Measurements from ENCODE around the gene SRF.

Gene SRF

DNA sequence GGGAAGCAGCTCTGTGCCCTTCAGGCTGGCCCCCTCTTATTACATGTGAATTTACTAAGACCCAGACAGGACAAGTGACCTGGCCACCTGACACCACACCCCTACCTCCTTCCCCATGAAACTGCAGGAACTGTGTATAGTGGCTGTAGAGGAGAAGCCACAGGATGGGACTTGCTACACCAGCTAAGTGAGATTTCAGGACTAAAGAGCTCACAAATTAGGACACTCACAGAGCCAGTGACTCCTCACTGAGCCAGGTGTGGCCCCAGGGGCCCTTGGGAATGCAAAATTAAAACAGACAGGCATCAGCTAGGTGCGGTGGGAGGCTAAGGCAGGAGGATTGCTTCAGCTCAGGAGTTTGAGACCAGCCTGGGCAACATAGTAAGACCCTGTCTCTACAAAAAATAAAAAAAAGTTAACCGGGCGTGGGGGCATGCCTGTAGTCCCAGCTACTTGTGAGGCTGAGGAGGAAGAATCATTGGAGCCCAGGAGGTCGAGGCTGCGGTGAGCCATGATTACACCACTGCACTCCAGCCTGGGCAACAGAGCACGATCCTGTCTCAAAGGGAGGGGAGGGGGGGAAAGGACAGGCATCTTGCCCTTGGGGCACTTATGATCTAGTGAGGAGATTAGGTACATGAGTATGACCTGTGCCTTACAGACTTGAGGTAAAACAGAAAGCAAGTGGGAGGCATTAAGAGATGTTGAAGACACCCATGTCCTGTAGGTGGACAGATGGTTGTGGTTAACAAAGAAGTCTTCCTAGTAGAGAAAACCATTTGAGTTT lies 23.2 kb upstream of the SRF start:
- no peak for DNase-seq

- no peak for DNase-seq
Measured at GRCh38 chr6:43149265-43149664, 21.8 kb upstream of the SRF start.

DNA sequence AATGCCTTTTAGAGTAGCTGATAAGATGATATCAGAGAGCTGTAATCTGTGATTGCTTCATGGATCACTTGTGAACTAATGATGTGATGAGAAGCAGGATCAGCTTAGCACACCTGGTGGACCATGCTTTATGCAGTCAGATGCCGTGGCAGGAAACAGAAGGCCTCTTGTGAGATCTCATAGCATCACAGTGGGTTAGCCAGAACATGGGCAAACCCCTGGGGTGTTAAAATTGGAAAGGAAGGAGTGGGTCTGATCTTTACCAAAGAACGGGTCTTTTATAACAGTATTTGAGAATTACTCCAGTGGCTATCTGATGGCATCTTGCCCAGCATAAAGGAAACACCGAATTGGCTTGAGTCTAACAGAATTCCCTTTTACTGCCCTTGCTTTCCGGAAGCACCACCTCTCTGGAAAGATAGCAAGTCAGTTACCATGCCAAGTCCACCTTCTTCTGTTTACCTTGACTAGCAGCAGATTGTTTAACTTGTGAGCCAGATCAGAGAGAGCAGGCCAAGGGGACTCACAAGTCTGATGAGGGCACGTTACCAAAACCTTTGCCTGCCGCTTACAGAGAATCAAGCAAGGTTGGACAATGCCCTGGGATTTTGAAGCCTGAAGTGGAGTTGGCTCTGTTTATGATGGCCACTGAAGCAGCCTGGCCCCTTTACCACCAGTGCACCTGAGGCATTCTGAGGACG lies 20.9 kb upstream of the SRF start:
- DNase-seq = no peak

DNA sequence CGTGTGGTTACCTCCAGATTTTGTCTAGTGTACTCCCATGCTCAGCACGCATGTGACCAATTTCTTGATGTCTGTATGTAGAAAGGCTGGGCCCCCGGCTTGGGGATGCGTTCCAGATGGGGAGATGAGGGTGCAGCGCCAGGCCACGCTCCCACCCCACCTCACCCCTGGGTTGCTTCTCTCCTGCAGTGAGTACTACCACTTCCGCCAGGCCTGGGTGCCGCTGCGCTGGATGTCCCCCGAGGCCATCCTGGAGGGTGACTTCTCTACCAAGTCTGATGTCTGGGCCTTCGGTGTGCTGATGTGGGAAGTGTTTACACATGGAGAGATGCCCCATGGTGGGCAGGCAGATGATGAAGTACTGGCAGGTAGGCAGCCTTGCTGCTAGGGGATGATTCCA lies 11.5 kb upstream of the SRF start:
- DNase-seq = no peak

GRCh38 chr6:43163899-43164298 lies 7.2 kb upstream of the SRF start:
- no peak for DNase-seq

DNA sequence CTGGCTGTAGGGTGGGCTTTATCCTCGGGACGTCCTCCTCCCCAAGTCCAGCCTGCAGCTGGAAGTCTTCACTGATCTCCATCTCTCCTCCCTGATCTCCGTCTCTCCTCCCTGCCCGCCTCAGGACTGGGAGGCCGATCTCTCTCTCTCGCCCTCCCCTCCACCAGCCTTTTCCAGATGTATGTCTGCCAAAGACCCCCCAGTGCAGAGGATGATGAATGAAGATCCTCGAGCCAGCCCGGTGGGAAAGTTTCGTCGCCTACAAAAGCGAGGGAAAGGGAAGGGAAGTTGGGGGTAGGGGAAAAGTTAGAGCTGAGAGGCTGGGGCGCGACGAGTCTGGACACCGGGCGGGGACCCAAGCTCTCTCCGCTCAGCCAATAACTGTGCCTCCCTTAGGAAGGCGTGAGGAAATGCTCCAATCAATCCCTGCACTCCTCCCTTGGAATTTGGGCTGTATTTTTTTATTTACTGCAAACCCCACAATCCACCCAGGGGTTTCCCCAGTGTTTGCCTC lies 595 bp upstream of the SRF start:
- no peak for DNase-seq

GRCh38 chr6:43171707-43172103 lies 636 bp downstream of the SRF start:
- DNase-seq = no peak

DNA sequence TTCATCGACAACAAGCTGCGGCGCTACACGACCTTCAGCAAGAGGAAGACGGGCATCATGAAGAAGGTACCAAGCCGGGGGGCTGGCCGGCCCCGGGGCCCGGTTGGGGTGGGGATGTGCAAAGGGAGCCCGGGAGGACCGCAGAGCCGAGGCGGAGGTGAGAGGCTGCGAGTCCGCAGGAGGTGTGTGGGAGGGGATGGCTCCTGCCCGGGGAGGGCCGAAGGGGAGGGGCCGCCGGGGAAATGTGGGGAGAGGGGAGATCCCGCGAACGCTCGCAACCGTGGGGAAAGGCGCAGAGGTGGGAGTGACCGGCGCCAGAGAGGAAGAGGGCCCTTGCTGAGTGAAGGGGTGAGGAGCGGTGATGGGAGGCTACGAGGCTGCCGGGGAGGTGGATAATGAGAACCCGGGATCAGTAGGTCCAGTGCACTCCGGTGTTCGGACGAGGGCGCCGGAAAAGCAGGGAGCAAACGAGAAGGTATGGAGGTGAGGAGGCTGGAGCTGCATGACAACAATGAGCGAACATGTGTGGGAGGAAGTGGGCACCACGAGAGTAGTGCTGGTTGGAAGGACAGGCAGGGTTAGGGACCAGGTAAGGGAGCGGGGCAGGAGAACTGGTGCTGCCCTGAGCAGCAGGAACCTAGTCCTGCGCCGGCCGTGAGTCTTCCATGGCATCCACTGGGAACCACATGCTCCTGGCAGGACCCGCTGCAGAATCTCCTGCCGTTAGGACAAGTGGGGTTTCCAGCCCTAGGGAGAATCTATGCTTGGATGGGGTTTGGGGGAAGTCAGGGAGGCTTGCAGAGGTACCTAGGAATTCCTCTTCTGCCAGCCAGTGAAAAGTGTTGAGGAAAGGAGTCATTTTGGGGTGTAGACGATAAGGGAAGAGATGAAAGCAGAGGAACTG lies 1.3 kb downstream of the SRF start:
- peak; percentile 81 for DNase-seq

GRCh38 chr6:43173591-43174262 lies 2.7 kb downstream of the SRF start:
- no peak for DNase-seq

DNA sequence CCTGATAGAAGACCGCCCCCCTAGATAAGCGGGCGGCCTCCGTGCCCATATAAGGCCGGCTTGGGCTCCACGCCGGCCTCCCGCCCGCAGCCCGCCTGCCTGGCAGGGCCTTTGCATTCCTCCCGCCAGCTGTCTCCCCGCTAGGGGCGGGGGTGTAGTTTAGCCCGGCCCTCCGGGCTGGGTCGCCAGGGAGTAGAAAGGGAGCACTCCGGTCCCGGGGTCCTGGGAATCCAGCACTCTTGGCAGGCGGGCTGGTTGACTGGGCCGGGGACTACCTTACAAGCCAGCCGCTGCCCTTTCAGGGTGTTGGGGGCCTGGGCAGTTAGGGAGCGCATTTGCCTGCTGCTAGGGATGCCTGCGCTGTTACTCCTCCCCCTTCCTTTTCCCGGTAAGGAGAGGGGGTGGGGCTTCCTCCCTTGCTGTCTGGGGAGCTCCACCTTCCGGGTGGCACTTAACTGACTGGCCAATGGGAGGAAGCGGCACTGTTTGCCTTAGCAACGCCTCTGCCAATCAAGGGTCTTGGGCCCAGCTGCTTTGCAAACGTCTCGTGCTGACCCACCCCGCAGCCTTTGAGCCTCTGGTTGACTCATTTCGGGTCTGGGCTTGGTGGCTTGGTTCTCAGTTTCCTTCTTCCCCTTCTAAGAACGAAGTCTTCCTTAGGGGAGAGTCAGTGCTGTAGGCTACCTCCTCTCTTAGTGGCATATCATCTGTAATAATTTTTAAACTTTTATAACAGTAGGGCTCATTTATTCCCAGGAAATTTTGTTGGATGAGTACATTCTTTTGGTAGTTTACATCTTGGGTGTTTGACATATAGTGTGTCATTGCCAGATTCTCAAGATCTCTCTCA lies 3.4 kb downstream of the SRF start:
- peak; percentile 95 for DNase-seq

DNA sequence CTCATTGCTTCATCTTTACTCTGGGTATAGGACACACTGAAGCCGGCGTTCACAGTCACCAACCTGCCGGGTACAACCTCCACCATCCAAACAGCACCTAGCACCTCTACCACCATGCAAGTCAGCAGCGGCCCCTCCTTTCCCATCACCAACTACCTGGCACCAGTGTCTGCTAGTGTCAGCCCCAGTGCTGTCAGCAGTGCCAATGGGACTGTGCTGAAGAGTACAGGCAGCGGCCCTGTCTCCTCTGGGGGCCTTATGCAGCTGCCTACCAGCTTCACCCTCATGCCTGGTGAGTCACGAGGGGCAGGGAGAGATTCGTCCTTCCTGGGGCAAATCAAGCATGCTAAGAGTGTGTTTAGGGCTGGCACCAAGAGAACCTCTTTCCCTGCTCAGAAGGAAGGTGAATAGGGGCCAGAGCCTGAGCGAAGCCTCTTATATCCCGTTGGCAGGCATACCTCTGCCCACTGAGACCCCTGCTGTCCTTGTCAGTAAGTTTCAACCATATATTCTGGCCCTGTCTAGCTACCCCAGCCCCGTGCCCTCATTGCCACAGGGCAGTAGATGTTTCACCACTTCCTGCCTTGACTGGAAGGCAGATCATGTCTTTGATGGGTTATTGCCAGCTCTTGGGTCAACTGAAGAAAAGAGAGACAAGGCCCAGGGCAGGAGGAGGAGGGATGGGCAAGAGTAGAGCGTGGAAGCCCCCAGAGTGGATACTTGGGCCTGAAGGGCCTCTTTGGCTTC lies 4.8 kb downstream of the SRF start:
- no peak for DNase-seq

GRCh38 chr6:43176423-43176786 lies 5.3 kb downstream of the SRF start:
- no peak for DNase-seq

GRCh38 chr6:43178150-43178549 lies 7.1 kb downstream of the SRF start:
- no peak for DNase-seq

DNA sequence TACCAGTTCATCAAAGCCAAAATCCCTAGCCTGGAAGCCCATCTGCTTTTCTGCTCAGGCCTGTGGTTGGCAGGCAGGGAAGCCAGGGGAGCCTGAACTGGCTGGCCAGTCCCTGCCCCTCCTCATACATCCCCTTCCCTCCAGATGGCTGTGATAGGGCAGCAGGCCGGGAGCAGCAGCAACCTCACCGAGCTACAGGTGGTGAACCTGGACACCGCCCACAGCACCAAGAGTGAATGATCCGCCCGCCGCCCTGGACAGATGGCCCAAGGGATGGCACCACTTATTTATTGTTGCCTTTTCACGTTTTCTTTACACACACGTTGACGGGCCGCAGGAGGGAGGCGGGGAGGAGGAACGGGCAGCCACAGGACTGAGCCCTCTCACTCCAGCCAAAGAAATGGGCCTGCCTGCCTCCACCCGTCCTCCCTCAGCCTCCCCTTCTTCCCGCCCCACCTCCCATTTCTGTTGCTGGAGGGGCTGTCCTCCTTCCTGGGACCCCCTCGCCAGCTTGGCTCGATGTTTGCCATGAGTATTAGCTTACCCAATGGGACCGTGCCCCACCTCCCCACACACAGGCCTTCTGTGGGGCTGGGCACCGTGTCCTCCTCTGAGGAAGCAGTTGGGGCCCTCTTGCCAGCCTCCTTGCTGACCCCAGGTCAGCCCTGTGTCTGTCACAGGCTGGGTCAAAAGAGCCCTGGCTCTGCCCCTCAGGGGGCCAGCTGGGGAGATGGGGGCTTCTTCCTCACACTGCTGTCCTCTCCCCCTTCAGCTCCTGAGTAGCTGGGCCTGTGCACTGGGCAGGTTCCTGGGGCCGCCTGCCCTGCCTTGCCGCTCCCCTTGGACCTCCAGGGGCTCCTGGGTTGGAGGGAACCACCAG lies 8.1 kb downstream of the SRF start:
- no peak for DNase-seq

GRCh38 chr6:43180058-43180457 lies 9.0 kb downstream of the SRF start:
- no peak for DNase-seq

- DNase-seq = no peak
Measured at GRCh38 chr6:43180985-43181384, 9.9 kb downstream of the SRF start.

- peak; percentile 65 for DNase-seq
Measured at GRCh38 chr6:43181621-43181941, 10.5 kb downstream of the SRF start.

- DNase-seq = peak; percentile 90
Measured at GRCh38 chr6:43181942-43182860, 11.1 kb downstream of the SRF start, which contains the start of gene CUL9. Gene CUL9 (plus strand): TSS chr6:43182196. CDS start chr6:43184311, 2,115 bp downstream.

GRCh38 chr6:43183441-43183840 lies 12.4 kb downstream of the SRF start:
- no peak for DNase-seq

Data from activated CD8-positive, alpha-beta memory T cell treated with anti-CD3 and anti-CD28 coated beads for 24 hours (primary cell).